ENCODE results near the gene FLT3. TPM values are rescaled to one million over a fixed set of nuclear protein-coding genes. Genes with fewer than 3 reads are reported as not detected.
"Not testable (repeated sequence)": the region's sequence is repeated elsewhere in the genome, so short reads cannot be mapped to it uniquely, and the experiment has no call there.

The FLT3 gene
- total RNA-seq, 3 donors from 2014 or later, result 0.98 to 1.4 (median 1.3) TPM

DNA sequence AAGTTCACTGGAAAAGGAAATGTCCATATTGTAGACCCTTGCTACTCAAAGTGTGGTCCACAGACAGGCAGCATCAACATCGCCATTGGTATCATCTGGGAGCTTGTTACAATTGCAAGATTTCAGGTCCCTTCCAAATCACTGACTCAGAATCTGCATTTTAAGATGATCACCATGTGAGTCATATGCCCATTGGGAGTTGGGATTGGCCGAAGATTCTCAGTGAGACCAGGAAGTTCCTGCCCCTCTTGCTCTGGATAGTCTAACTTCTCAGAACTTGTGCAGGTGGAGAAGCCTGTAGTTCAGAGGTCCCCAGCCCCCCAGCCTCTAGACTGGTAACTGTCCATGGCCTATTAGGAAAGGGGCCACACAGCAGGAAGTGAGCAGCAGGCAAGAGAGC, 63.0 kb downstream of the FLT3 start:
- intact Hi-C loops (cut with DNase I; ENCODE audit: low total_unique reads), result no loop called here
- TF ChIP-seq, protein P1, sequence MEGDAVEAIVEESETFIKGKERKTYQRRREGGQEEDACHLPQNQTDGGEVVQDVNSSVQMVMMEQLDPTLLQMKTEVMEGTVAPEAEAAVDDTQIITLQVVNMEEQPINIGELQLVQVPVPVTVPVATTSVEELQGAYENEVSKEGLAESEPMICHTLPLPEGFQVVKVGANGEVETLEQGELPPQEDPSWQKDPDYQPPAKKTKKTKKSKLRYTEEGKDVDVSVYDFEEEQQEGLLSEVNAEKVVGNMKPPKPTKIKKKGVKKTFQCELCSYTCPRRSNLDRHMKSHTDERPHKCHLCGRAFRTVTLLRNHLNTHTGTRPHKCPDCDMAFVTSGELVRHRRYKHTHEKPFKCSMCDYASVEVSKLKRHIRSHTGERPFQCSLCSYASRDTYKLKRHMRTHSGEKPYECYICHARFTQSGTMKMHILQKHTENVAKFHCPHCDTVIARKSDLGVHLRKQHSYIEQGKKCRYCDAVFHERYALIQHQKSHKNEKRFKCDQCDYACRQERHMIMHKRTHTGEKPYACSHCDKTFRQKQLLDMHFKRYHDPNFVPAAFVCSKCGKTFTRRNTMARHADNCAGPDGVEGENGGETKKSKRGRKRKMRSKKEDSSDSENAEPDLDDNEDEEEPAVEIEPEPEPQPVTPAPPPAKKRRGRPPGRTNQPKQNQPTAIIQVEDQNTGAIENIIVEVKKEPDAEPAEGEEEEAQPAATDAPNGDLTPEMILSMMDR (IDR thresholded peaks at IDR 0.05), result no peak
- no peak for TF ChIP-seq POLR2AphosphoS5 (IDR thresholded peaks at IDR 0.05)
- TF ChIP-seq POLR2A (IDR thresholded peaks at IDR 0.05), result no peak
- Histone ChIP-seq H3K27ac (no peak overlapping the region), H3K4me1 (no peaks in the 10 kb centered on the region), H3K36me3 (no peaks in the 10 kb centered on the region), H3K9me3 (no peaks in the 10 kb centered on the region), H3K4me3 (no peak overlapping the region), H3K27me3 (no peaks in the 10 kb centered on the region)
- no peak for DNase-seq (ENCODE audit: low spot score in 2 of 2)

DNA sequence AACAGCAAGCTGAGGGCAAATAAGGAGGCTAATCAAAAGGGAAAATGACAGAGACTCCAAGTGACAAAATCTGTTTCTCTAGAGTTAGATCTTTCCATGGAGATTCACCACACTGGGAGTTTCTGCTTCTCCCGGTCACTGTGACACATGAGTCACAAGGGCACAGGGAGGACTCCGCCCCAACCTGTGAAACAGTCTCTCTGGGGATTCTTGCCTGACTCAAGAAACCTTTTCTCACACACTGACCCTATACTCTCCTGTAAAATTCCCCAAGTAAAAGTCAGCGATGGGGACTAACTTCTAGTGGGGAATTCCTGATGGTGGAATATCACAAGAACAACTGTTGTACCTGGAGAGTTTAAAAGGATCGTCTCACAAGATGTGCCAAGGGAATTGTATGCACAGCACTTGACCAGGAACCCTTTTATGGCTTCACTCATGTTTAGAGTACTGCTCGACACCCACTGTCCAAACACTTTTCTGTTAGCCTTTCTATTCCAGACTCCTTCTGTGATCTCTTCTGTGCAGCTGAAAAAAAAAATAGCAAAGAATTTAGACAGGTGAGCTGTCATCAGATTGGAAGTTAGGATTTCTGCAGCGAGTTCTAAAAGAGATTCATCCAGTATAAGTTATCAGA, 65.1 kb downstream of the FLT3 start:
- intact Hi-C loops (cut with DNase I; ENCODE audit: low total_unique reads), result no loop called here
- no peaks in the 10 kb centered on the region for H3K4me1 ChIP-seq
- H3K27me3 ChIP-seq, result no peaks in the 10 kb centered on the region
- no peak overlapping the region for H3K4me3 ChIP-seq
- TF ChIP-seq, protein P1 (IDR thresholded peaks at IDR 0.05), result no peak
- no peak for TF ChIP-seq POLR2A (IDR thresholded peaks at IDR 0.05)
- TF ChIP-seq POLR2AphosphoS5 (IDR thresholded peaks at IDR 0.05), result no peak
- no peak overlapping the region for H3K27ac ChIP-seq
- DNase-seq (ENCODE audit: low spot score in 2 of 2), result no peak
- H3K9me3 ChIP-seq, result no peaks in the 10 kb centered on the region
- H3K36me3 ChIP-seq, result no peaks in the 10 kb centered on the region

DNA sequence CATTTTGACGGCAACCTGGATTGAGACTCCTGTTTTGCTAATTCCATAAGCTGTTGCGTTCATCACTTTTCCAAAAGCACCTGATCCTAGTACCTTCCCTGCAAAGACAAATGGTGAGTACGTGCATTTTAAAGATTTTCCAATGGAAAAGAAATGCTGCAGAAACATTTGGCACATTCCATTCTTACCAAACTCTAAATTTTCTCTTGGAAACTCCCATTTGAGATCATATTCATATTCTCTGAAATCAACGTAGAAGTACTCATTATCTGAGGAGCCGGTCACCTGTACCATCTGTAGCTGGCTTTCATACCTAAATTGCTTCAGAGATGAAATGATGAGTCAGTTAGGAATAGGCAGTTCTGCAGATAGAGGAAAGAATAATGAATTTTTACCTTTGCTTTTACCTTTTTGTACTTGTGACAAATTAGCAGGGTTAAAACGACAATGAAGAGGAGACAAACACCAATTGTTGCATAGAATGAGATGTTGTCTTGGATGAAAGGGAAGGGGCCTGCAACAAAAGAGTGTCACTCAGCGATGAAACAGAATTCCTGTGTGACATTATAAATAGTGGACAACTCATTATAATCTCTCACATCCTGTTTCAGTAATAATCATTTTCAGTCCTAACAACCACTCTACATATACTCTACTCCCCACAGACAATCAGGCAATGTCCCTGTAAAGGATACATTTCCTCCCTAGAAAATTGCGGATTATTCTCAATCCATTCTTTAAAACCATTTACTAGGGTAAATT, 66.3 kb downstream of the FLT3 start:
- H3K36me3 ChIP-seq, result no peaks in the 10 kb centered on the region
- TF ChIP-seq, protein P1 (IDR thresholded peaks at IDR 0.05), result no peak
- no peak for TF ChIP-seq POLR2AphosphoS5 (IDR thresholded peaks at IDR 0.05)
- TF ChIP-seq POLR2A (IDR thresholded peaks at IDR 0.05), result no peak
- no peak for DNase-seq (ENCODE audit: low spot score in 2 of 2)
- H3K27ac ChIP-seq, result no peak overlapping the region
- H3K27me3 ChIP-seq, result no peaks in the 10 kb centered on the region
- H3K4me3 ChIP-seq, result no peak overlapping the region
- H3K9me3 ChIP-seq, result no peaks in the 10 kb centered on the region
- no peaks in the 10 kb centered on the region for H3K4me1 ChIP-seq
- intact Hi-C loops (cut with DNase I; ENCODE audit: low total_unique reads), result loop anchor here (5.0 kb wide), 1 partner anchor 123 kb away; no protein-coding TSS in a partner anchor

GRCh38 chr13:28032438-28032837, 67.9 kb downstream of the FLT3 start:
- H3K36me3 ChIP-seq; H3K4me3 ChIP-seq; H3K9me3 ChIP-seq; H3K27ac ChIP-seq; H3K4me1 ChIP-seq; DNase-seq (ENCODE audit: low spot score in 2 of 2); H3K27me3 ChIP-seq: not testable (repeated sequence)
- intact Hi-C loops (cut with DNase I; ENCODE audit: low total_unique reads), result loop anchor here (5.0 kb wide), 1 partner anchor 125 kb away; no protein-coding TSS in a partner anchor

DNA sequence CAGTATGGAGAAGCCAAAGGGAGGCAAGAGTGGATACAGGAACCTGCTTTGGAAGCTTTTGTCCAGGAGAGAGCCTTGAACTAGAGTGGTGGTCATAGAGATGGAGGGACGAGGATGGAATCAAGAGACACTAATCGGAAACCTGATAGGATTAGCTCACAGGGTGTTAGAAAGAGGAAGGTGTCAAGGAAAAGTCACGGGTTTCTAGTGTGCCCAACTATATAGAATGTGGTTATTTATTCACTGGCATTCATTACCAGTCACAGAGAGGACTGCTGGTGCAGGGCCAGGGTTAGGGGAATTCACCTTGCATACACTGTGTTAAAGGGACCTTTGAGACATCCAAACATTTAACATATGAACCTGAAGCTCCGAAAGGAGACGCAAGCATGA, 68.5 kb downstream of the FLT3 start:
- no peaks in the 10 kb centered on the region for H3K36me3 ChIP-seq
- no peak for DNase-seq (ENCODE audit: low spot score in 2 of 2)
- H3K4me1 ChIP-seq, result no peaks in the 10 kb centered on the region
- H3K27me3 ChIP-seq, result no peaks in the 10 kb centered on the region
- no peak for TF ChIP-seq POLR2A (IDR thresholded peaks at IDR 0.05)
- TF ChIP-seq POLR2AphosphoS5 (IDR thresholded peaks at IDR 0.05), result no peak
- TF ChIP-seq, protein P1 (IDR thresholded peaks at IDR 0.05), result no peak
- H3K9me3 ChIP-seq, result no peaks in the 10 kb centered on the region
- intact Hi-C loops (cut with DNase I; ENCODE audit: low total_unique reads), result loop anchor here (5.0 kb wide), 1 partner anchor 125 kb away; no protein-coding TSS in a partner anchor
- no peak overlapping the region for H3K27ac ChIP-seq
- H3K4me3 ChIP-seq, result no peak overlapping the region
